Activated CD4-positive, alpha-beta T cell treated with anti-CD3 and anti-CD28 coated beads for 4 hours (primary cell): ENCODE results near the gene CCNH.

Experiments used
- DNase-seq, 2 donors: peaks; one replicate each; pipeline ENCODE4 v3.0.0-alpha.2; 2020

The CCNH gene

DNA sequence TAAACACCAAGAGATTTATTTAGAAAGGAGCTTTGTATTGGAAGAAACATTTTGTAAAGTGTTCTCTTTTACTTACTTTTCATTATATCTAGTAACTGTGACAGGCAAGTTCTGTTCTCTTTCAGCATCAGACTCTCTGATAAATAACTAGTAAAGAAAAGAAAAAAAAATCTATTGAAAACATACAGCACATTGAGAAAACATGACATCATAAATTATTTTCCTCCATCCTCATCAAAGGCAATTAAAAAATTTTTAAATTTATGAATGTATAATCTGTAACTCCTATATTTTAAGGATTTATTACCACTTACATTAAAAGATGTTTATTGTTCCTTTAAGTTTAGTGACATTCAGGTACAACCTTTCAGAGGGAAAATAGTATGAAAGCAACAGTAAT is 11.1 kb downstream of the CCNH start:
- DNase-seq = no peak

DNA sequence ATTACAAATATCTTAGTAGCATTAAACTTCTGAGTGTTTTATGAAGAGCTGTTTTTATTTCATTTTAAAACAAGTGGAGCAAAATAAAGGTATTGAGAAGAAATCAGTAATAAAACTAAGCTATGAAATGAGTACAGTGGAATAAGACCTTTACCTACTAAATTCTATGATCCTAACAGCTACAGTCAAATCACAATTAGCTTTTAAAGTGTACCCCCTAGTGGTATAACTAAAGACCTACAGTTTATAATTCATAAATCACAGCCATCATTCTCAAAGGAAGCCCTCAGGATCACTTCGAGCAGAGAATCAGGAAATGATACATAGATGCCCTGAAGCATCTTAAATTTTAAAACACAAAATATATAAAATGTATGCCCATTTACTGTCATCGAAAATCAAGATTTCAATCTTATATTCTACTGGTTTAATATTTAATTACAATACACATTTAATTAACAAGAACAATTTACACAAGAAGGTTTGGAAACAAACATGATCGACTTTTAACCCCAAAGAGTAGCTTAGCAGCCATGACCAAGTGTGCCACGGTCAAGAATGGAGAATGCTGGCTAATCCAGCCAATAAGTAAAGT is 12.3 kb downstream of the CCNH start:
- no peak for DNase-seq

DNA sequence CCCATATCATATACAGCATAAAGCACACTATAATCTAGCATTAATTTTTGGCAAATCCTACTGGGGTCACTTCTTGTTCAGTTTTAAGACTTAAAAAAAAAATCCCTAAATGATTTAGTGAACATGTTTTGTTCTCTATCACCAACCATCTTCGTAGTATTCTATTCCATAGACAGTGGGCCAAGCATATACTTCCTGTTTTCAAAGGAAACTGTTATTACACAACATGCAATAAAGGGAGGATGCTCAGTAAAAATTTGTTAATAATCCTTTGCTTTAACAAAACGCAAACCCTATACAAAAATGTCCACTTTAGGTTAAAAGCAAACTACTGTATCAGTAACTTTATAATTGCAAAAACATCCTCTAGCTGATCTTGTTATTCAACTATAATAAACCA is 13.0 kb downstream of the CCNH start:
- DNase-seq = no peak

DNA sequence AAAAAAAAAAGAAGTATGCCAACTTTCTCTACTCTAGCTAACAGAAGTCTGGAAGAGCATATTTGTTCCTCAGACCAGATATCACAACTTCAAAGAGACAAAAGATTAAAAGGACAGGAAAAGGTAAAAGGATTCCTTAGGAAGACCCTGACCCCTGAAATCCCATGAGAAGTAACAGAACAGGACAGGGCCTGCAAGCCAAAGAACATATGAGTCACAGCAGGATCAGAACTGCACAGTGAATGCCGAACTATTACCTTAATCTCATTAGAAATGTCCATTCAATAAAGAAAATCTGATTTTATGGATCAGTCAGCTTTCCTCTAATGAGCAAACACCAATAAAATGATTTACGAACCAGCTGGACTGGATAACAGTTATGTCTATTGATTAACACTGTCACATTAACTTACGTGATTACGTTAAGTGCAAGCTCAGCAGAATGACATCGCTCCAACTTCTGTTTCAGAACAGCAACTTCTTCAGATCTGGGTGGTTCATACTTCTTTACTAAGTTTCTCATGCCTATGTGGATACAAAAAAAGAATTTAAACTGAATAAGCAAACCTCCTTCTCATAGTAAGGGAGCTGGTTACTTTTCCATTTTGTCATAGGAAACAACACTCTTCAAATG is 13.6 kb downstream of the CCNH start:
- no peak for DNase-seq

DNA sequence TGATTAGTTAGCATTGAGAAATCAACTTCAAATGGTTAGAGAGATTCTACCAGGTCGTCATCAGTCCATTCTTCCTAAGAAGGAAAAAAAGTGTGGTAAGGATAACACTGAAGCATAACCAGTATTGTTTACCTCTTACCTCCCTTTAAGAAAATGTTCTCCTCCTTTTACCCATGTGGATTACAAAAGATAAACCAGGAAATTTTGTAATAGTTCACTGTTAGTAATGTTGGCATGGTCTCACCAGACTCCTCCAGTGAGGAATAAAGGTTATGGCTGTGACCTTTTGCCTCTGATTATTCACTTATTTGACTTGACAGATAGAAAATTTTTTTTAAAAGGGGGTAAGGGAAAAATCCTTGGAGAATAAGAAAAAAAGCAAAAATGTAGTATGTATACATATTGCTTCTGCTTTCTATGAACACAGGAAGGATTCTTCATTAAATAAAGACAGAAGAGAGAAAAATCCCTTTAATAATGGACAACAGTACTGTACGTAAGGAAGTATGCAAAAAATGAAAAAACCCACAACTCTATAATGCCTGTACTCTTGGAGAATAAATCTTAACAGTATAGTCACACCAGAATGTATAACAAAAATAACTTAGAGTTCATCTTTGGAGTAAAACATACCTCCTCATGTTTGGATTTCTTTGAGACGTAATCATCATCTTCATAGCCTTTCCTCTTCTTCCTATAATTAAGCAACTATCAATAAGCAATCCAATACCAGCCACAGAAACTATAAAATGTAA is 18.1 kb downstream of the CCNH start:
- DNase-seq = no peak

DNA sequence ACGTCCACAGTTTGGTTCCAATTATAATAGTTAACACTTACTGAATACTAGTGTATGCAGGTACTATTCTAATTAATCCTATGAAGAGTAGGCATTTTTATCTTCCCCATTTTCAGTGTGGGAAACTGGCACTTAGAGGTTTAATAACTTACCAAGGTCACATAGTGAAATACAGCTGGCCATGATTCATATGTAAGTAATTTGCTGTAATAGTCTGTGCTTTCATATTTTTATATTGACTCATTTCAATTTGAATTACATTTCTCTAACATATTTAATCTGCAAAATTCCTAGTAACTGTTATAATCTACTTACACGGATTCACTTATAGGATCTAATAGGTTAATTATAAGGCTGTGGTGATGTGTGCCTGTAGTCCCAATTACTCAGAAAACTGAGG is 19.4 kb downstream of the CCNH start:
- DNase-seq = no peak

DNA sequence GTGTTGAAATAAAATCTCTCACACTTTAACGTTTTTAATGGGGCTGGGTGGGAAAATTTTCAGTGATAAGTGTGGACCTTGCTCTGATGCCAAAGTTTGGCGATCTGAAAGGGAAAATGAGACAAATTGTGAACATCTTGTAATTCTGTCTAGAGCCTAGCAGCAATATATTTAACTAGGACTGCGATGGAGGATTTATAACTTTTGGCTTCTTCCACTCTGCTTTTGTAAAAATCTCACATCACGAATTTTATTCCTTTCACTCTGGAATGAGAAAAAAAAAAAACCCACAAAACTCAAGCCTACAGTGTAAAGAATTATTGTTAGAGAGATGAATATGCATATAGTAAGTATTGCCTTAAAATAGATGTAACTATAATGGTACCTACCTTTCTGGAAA is 19.9 kb downstream of the CCNH start:
- no peak for DNase-seq

DNA sequence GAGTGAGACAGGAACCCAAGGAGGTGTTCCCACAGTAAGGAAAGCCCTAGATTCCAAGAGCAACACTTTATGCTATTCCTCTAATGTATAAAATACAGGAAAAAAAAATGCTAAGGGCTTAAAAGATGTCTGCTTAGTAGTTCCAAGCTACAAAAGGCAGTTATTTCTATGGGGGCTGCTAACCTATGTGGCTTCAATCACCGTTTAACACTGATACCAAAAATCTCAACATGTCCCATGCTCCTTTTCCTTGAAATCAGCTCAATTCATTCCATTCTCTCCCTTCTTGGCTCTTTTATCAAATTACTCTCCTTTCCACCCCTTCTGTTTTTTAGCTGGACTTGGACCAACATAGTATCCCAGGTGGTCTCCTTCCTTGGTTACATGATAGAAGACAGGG is 20.6 kb downstream of the CCNH start:
- no peak for DNase-seq

DNA sequence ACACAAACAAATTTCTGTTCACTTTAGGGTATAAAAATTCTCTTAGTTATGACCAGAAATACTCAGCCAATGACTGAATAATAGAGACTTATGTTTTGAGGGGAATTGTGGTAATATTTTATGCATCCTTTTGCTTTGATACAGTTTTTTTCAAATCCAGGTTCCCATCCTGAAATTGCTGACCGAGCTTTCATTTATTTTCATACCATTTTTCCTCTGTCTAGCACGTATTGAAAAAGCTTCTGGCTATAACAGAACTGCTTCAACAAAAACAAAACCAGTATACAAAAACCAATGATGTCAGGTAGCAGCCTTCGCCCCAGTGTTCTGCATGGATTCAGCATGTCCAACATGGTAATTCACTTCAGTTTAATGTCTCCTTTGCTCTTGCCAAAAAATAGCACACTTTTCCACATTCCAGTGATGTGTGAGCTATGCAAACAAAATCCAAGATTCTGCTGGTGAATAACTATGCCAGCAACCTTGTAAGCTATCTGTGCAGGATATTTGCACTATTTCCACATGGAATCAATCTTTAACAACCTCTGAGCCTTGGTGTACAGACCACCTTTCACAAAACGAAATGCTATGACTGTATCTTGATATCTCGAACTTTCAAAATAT is 22.0 kb downstream of the CCNH start:
- DNase-seq = no peak

DNA sequence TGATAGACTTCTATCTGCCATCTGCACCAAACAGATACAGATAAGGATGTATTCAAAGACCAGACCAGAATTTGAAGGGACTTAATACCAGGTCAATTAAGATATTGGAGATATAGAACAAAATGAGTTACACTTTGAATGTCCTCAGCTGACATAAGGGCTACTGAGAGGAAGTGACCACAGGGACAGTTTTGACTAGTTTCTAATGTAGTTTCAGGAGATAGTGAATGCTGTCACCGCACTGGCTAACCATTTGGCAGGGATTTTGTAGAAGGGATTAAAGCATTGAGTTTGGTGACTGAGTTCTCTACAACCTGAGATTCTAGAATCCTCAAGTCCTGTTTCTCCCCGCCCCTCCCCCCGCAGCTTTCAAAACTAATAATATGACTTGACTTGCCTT is 22.7 kb downstream of the CCNH start:
- no peak for DNase-seq

DNA sequence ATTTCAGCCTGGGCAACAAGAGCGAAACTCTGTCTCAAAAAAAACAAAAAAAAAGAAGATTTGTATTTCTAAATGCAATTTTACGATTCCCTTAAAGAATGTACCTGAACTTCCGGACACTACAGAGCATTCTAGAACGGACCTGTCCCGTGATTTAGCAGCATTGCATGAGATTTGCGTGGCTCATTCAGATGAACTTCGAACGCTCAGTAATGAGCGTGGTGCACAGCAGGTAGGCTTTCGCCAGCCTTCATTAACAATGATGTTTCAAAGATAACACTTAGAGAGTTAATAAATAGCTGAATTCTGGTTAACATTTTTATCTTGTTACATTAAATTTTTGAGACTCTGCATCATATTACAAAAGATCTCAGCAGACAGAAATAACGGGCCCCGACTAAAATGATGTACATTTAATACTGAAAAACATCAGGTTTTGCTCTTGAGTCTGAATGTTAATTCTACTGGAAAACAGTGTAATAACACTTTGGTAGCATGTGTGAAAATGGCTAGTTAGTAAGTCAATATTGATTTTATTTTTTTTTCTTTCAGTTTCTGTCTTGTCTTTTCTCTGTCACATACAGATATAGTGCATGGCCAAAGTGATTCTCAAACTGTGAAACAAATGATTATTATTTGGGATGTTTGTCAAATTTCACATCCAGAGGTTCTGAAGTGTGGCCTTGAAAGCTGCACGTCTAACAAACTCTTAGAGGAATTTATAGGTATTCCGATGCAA is 23.3 kb downstream of the CCNH start:
- no peak for DNase-seq

DNA sequence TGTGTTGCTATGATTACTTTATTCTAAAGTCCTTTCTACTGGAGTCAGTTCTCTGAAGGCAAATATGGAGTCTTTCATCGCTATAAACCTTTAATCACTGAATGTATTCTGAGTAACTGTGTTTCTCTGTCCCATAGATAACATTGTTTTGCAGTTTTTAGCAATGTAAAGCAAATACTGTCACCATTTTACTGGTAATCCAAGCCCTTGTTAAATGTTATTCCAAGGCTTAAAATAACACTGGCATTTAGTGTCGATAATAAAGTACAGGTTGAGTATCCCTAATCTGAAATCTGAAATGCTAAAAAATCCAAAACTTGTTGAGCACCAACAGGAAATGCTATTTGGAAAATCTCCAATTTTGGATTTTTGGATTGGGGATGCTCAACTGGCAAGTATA is 24.6 kb downstream of the CCNH start:
- no peak for DNase-seq

DNA sequence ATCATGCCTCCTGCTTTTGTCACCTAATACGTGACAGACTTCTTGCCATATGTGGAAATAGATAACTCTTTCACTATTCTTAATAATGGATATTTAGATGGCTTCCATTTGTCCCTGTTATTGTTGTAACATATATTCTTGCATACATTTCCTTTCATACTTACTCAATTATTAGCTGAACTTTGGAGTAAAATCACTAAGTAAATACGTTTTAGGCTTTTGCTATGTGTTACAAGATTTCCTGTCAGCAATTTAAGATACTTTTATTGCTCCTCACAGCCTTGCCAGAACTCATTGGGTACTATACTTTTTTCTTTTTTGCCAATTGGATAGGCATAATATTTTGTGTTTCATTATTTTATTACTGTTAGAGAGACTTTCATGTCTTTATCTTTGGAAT is 26.9 kb downstream of the CCNH start:
- DNase-seq = no peak

DNA sequence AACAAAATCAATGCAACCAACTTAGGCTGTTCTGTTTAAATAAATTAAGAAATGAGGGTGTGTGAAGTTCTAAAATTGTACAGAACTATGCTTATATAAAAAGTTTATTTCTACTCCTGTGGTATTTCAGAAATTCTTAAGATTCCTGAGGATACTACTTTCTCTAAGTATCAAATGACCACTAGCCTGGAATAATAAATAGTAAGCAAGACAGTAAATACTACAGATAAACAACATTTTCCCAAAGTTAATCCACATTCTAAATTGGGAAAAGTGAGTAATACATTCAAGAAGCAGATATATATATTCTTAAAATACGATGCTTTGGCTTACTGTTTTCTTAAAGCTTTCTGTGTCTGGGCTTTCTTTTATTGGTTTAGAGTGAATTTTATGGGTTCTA is 29.5 kb downstream of the CCNH start:
- no peak for DNase-seq

DNA sequence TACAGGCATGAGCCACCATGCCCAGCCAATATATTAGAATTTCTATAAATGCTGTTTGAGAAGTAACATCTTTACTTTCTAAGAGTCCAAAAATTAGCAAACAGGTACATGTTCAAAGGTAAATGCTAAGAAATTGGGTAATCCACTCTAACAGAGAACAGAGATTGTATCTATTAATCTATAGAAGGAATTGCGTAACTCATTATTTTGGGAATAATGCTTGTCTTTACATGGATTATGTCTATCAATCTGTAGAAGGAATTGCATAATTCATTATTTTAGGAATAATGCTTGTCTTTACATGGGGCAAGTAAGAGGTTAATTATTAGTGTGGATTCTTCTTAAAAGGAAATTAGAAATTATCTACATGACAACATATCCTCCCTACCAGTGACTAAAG is 30.5 kb downstream of the CCNH start:
- DNase-seq = no peak

DNA sequence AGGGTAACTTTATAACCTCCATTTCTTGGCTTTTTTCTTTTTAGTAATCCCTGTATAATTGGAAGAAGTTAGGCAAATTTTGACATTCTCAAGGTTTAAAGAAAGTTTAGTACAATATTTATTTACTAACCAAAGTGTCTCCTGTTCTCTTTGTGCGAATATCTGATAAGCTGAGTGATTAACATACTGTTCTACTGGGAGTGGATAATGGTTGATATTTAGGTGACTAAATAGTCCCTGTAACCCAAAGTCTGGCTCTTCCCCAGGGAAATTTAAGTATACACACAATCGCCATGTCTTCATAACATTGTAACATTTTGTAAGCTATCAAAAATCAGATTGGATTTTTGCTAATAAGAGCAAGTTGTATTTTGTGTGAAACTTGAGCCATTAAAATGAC is 40.0 kb downstream of the CCNH start:
- no peak for DNase-seq

DNA sequence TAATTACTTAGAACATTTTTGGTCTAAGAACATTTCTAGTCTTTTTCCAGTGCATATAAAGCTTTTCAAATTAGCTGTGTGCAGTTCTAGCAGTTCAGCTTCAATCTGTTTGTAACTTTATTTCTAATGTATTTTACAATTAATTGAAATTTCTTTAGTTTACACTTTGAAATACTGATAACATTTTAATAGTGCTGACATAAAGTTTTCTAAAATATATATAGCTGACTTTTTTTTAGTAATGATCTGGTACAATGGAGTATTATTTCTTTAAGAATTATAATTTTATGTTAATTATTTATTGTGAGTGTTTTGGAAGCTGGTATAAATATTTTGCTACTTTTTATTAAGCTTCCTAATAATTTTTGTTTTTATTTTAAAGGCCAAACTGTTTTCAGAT is 43.3 kb downstream of the CCNH start:
- DNase-seq = no peak

DNA sequence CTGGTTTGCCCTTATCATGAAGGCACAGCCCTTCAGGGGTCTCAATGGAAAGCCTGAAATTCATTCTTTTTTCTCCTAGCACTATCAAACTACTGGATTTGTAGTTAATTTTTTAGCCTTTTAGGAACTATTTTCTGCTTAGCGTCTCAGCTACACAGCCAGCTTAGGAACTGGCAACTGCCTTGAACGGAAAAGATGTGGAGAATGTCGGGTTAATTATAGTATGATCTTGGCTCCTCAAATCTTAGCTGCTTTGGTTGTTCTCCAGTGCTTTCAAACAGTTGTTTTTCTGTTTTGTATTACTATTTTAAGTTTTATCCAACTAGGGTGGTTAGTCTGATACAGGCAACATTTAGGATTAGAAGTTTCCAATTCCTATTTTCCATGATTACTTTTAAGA is 44.1 kb downstream of the CCNH start:
- DNase-seq = no peak

DNA sequence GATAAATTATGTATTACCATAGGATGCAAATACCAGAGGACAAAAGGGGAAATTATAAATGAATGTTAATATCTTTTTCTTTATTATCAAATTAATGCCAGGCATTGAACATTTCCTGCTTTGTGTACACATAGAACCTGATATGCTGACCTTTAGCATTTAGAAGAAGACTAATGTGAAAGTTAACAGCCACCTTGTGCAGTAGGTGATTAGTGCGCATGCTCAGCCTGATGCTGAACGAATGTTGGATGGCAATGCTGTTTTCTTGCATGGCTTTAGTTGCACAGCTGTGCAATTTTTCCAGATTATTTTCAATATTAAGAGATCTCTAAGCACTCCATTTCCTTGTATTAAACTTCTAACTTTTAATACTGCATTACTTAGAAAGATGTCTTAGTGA is 45.5 kb downstream of the CCNH start:
- DNase-seq = no peak

DNA sequence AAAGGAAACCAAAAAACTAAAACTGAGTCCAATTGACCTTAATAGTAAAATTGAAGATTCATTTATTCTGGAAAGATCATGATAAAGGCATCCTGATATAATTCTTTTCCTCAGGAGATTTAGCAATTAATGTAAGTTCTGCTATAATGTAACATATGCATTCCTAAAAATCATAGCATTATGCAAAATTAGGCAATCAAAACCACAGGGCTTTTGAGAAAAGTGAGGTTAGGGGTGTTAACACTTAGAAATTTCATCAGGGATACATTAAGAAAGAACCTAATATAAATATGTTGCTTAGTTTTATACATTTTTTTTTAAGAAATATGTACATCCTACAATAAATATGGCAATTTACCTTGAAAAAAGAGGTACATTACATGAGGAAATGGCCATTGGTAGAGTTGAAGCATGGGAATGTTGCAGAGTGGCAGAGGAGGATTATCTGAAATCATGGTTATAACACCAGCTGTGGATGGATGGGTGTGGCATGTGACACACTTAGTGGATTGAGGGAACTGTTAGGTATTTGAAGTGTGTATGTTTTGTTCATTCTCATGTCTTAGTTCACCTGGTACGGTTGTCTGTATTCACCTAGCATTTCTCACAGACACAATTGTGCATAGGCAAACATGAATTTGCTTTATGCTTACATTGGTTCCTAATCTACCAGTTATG is 51.1 kb downstream of the CCNH start:
- DNase-seq = no peak

DNA sequence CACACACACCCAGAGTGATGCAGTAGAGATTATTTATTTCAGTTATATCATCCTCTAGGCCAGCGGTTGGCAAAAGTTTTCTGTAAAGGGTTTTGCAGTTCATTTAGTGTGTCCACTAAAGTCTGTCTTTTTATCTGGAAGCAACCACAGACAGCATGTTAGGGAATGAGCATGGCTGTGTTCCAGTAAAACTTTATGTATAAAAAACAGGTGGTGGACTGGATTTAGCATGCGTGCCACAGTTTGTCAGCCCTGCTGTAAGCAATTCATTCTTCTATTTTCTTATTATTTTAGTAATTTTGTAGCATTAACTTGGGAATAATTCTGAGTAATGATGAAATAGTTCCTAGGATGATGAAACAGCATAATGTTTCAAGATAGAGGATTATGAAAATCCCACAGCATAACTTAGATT is 51.7 kb downstream of the CCNH start:
- DNase-seq = no peak

DNA sequence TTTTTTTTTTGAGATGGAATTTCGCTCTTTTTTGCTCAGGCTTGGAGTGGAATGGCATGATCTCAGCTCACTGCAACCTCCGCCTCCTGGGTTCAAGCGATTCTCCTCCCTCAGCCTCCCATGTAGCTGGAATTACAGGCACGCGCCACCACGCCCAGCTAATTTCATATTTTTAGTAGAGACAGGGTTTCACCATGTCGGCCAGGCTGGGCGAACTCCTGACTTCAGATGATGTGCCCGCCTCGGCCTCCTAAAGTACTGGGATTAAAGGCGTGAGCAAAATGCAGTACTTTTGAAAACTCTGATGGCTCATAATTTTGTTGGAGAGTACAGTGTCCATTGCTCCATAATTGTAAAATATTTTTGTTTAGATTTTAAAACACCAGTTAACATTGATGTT is 52.6 kb downstream of the CCNH start:
- no peak for DNase-seq

DNA sequence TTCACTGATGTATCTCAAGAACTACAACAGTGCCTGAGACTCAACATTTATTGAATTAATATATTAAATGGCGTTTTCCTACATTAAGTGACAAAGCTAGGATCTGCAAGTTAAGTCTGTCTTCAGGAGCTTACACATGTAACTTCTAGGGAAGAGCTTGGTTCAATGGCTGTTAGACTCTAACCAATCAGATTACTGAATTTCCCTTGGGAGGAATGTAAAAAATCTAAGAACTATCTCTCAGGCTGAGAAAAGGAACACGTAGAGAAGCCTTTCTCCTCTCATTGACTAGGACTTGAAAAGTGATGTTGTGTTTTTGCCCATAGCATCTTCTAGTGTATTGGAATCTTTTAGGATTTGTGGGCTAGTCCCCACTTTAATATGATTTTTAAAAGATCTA is 53.6 kb downstream of the CCNH start:
- no peak for DNase-seq
